K562 (cell line): ENCODE results near the gene SLMAP. TPM values are rescaled to one million over a fixed set of nuclear protein-coding genes. Genes with fewer than 3 reads are reported as not detected.
A peak's percentile ranks its signal among the peaks of the same experiment; 100 is the strongest.

Experiments
- BMI1 ChIP-seq: fragments of 150-350 bp; IDR thresholded peaks from 2 replicates; pipeline ENCODE4 v1.6.1; 2014; ENCODE audit warnings: low read length
- ETV5 ChIP-seq: sonication (generic); formaldehyde crosslinking; IDR thresholded peaks from 2 replicates; pipeline ENCODE4 v1.4.0; 2020; ENCODE audit warnings: low read depth, mild to moderate bottlenecking, missing genetic modification reagents
- KAT8 ChIP-seq: fragments of 450-650 bp; IDR thresholded peaks from 2 replicates; pipeline ENCODE4 v1.6.1; 2016; ENCODE audit warnings: low read depth, mild to moderate bottlenecking
- MAFF ChIP-seq: IDR thresholded peaks from 2 replicates; pipeline ENCODE4 v1.6.1; 2012; ENCODE audit warnings: low read length, improper control_type of control experiment
- MAFK ChIP-seq: IDR thresholded peaks from 2 replicates; pipeline ENCODE4 v1.6.1; 2011; ENCODE audit warnings: low read length, improper control_type of control experiment
- MAZ ChIP-seq, 2 experiments: fragments of 450-650 bp in 1 of 2; sonication (generic) in 1 of 2; formaldehyde crosslinking; IDR thresholded peaks in 1 of 2; conservative IDR thresholded peaks in 1 of 2; 2 replicates each; pipeline versions ENCODE4 v1.4.0 to v1.5.0; 2020; ENCODE audit warnings: mild to moderate bottlenecking in 1 of 2, missing genetic modification reagents in 1 of 2
- MEIS2 ChIP-seq: fragments of 450-650 bp; IDR thresholded peaks from 2 replicates; pipeline ENCODE4 v1.6.1; 2014; ENCODE audit warnings: mild to moderate bottlenecking; ENCODE audit not compliant: partially characterized antibody
- NR2C1 ChIP-seq, 2 experiments: fragments of 450-650 bp; IDR thresholded peaks; 2 replicates each; pipeline ENCODE4 v1.6.1; 2017; ENCODE audit warnings: mild to moderate bottlenecking in 2 of 2, antibody characterized with exemption in 1 of 2, inconsistent platforms in 1 of 2, missing compliant biosample characterization in 1 of 2, missing genetic modification characterization in 1 of 2
- PCBP1 ChIP-seq: fragments of 200-400 bp; formaldehyde crosslinking; IDR thresholded peaks from 2 replicates; pipeline ENCODE4 v1.6.1; 2018; ENCODE audit warnings: mild to moderate bottlenecking, low read depth, low read length; ENCODE audit not compliant: poor library complexity, severe bottlenecking
- RBM15 ChIP-seq: fragments of 200-400 bp; formaldehyde crosslinking; IDR thresholded peaks from 2 replicates; pipeline ENCODE4 v1.6.1; 2018; ENCODE audit warnings: mild to moderate bottlenecking, low read length, moderate library complexity; ENCODE audit not compliant: insufficient read depth
- TAF7 ChIP-seq: fragments of 450-650 bp; IDR thresholded peaks from 2 replicates; pipeline ENCODE4 v1.6.1; 2016; ENCODE audit warnings: missing genetic modification characterization, missing compliant biosample characterization
- ZFP30 ChIP-seq: fragments of 250-450 bp; sonication (Bioruptor Pico); IDR thresholded peaks from 2 replicates; pipeline ENCODE4 v1.8.0; 2022; ENCODE audit warnings: moderate library complexity, mild to moderate bottlenecking, inconsistent platforms, borderline replicate concordance
- ZKSCAN1 ChIP-seq: fragments of 150-350 bp; IDR thresholded peaks from 2 replicates; pipeline ENCODE4 v1.6.1; 2016; ENCODE audit warnings: low read depth, low read length
- ZNF197 ChIP-seq: fragments of 200-800 bp; sonication (Bioruptor generic); IDR thresholded peaks from 2 replicates; pipeline ENCODE4 v1.6.1; 2016; ENCODE audit warnings: low read depth, missing genetic modification characterization, missing compliant biosample characterization
- ZNF224 ChIP-seq: sonication (generic); formaldehyde crosslinking; IDR thresholded peaks from 2 replicates; pipeline ENCODE4 v1.8.0; 2022; ENCODE audit warnings: mild to moderate bottlenecking, missing genetic modification reagents
- ZNF354B ChIP-seq: fragments of 250-450 bp; sonication (Bioruptor Pico); IDR thresholded peaks from 2 replicates; pipeline ENCODE4 v1.4.0; 2020
- ZNF444 ChIP-seq: fragments of 250-450 bp; sonication (Bioruptor Pico); IDR thresholded peaks from 2 replicates; pipeline ENCODE4 v1.4.0; 2020; ENCODE audit warnings: mild to moderate bottlenecking, moderate library complexity
- ZNF717 ChIP-seq: fragments of 250-450 bp; sonication (Bioruptor Pico); IDR thresholded peaks from 2 replicates; pipeline ENCODE4 v1.5.0; 2021
- polyA plus RNA-seq, 8 experiments: library from polyadenylated mRNA; depleted of rRNA in 4 of 8; stranded (reverse) in 5 of 8; unstranded in 3 of 8; fragments of >200 nt; fragmentation: Nextera tagmentation in 2 of 8; fragmentation: Illumina TruSeq in 1 of 8; extraction: Ambion mirVana in 2 of 8; extraction: Trizol in 1 of 8; gene quantifications; 2 replicates each; pipeline versions ENCODE4 v1.2.1 to v1.2.3, GENCODE V29; 2011 to 2014; ENCODE audit warnings: inconsistent platforms in 1 of 8, missing spikeins in 1 of 8
- total RNA-seq, 7 experiments: library from RNA; depleted of rRNA in 6 of 7; stranded (reverse); fragments of >200 nt in 6 of 7; fragmentation: Illumina TruSeq in 2 of 7; extraction: Trizol in 2 of 7; gene quantifications; 2 replicates each; pipeline versions ENCODE4 v1.2.1 to v1.2.3, GENCODE V29; 2011 to 2021; ENCODE audit warnings: low replicate concordance in 1 of 7
- TF ChIP-seq, protein P1 (sequence below): fragments of 200-800 bp; sonication (Bioruptor generic); IDR thresholded peaks from 2 replicates; pipeline ENCODE4 v1.6.1; 2017; ENCODE audit warnings: missing genetic modification characterization, missing compliant biosample characterization
- TF ChIP-seq, protein P2 (sequence below): sonication (generic); formaldehyde crosslinking; IDR thresholded peaks from 2 replicates; pipeline ENCODE4 v1.8.1; 2023; ENCODE audit warnings: mild to moderate bottlenecking, missing genetic modification reagents
- TF ChIP-seq, protein P3 (sequence below): fragments of 450-650 bp; formaldehyde crosslinking; conservative IDR thresholded peaks from 2 replicates; pipeline ENCODE4 v1.4.0; 2022; ENCODE audit warnings: mild to moderate bottlenecking, missing genetic modification characterization
- TF ChIP-seq, protein P4 (sequence below): sonication (generic); formaldehyde crosslinking; IDR thresholded peaks from 2 replicates; pipeline ENCODE4 v1.8.0; 2022; ENCODE audit warnings: mild to moderate bottlenecking, missing genetic modification reagents, borderline replicate concordance

Gene SLMAP
- total and polyA plus RNA-seq, 9 of the 15 experiments (the other 6 are each of a cell fraction or from before 2014, with no cell fraction given): 12.1 to 50.7 (median 28.3) TPM

DNA sequence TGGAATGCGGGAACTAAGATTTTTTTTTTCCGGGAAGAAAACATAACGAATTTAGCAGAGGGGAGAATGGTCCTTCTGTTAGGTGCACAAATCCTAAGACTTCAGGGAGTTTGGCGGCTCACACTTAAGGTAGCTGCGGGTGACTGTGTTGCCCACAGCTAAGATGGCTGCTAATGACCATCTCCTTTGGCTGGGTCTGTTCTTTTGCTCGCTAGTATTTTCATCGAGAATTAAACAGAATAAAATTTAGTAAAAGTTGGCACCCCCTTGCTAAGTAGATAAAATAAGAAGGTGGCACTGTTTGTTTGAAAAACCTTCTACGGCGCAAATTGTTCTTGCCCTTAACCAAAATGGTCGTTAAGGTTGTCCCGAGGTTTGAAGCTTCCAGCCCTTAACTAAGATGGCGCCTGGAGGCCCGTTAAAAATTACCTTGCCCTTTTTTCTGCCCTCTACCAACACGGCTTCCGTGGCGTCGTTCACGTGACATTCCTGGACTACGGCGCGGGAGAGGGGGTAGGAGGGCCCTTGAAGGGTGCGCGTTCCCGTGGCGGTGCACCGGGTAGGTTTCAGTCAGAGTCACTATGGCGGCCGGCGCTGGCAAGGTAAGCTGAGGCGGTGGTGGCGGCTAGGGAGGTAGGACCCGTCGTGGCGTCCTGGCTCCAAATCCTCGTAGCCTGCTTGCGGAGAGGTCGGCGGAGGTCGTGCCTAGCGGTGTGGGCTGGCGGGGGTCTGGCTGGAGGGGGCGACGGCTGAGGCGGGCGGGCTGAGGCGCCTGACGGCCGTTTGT lies at the start of gene SLMAP (continued):
- TF ChIP-seq, protein P1, sequence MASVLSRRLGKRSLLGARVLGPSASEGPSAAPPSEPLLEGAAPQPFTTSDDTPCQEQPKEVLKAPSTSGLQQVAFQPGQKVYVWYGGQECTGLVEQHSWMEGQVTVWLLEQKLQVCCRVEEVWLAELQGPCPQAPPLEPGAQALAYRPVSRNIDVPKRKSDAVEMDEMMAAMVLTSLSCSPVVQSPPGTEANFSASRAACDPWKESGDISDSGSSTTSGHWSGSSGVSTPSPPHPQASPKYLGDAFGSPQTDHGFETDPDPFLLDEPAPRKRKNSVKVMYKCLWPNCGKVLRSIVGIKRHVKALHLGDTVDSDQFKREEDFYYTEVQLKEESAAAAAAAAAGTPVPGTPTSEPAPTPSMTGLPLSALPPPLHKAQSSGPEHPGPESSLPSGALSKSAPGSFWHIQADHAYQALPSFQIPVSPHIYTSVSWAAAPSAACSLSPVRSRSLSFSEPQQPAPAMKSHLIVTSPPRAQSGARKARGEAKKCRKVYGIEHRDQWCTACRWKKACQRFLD (CRISPR knock-in tag): peak; percentile 83
- TF ChIP-seq, protein P2, sequence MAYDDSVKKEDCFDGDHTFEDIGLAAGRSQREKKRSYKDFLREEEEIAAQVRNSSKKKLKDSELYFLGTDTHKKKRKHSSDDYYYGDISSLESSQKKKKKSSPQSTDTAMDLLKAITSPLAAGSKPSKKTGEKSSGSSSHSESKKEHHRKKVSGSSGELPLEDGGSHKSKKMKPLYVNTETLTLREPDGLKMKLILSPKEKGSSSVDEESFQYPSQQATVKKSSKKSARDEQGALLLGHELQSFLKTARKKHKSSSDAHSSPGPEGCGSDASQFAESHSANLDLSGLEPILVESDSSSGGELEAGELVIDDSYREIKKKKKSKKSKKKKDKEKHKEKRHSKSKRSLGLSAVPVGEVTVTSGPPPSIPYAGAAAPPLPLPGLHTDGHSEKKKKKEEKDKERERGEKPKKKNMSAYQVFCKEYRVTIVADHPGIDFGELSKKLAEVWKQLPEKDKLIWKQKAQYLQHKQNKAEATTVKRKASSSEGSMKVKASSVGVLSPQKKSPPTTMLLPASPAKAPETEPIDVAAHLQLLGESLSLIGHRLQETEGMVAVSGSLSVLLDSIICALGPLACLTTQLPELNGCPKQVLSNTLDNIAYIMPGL: no peak
- TF ChIP-seq PCBP1 (no peak), MAFK (no peak), BMI1 (no peak), MAFF (no peak), ZNF717 (CRISPR knock-in tag) (no peak), MAZ (CRISPR knock-in tag; conservative IDR thresholded peaks at IDR 0.05 in 1 of 2, IDR thresholded peaks at IDR 0.05 in 1 of 2) (peak in 1 of 2 experiments; percentile 50; a peak in 1 of 4 replicates), NR2C1 (IDR thresholded peaks at IDR 0.05) (peak; percentile 94), NR2C1 (tag; IDR thresholded peaks at IDR 0.05) (peak; percentile 89), KAT8 (no peak), MEIS2 (no peak), ZKSCAN1 (no peak), ZNF354B (CRISPR knock-in tag) (no peak), ZFP30 (CRISPR knock-in tag) (no peak), TAF7 (tag) (peak; percentile 70), ZNF444 (CRISPR knock-in tag) (no peak), ETV5 (no peak), RBM15 (no peak), ZNF224 (CRISPR knock-in tag) (0 out of 2 replicates have a peak, but pooled peaks have one; percentile 17), ZNF197 (CRISPR knock-in tag) (peak; percentile 97)
- TF ChIP-seq, protein P3, sequence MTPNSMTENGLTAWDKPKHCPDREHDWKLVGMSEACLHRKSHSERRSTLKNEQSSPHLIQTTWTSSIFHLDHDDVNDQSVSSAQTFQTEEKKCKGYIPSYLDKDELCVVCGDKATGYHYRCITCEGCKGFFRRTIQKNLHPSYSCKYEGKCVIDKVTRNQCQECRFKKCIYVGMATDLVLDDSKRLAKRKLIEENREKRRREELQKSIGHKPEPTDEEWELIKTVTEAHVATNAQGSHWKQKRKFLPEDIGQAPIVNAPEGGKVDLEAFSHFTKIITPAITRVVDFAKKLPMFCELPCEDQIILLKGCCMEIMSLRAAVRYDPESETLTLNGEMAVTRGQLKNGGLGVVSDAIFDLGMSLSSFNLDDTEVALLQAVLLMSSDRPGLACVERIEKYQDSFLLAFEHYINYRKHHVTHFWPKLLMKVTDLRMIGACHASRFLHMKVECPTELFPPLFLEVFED: no peak
- TF ChIP-seq, protein P4, sequence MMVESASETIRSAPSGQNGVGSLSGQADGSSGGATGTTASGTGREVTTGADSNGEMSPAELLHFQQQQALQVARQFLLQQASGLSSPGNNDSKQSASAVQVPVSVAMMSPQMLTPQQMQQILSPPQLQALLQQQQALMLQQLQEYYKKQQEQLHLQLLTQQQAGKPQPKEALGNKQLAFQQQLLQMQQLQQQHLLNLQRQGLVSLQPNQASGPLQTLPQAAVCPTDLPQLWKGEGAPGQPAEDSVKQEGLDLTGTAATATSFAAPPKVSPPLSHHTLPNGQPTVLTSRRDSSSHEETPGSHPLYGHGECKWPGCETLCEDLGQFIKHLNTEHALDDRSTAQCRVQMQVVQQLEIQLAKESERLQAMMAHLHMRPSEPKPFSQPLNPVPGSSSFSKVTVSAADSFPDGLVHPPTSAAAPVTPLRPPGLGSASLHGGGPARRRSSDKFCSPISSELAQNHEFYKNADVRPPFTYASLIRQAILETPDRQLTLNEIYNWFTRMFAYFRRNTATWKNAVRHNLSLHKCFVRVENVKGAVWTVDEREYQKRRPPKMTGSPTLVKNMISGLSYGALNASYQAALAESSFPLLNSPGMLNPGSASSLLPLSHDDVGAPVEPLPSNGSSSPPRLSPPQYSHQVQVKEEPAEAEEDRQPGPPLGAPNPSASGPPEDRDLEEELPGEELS (CRISPR knock-in tag): no peak
